Measurements from ENCODE around the gene PARP14. TPM values are rescaled to one million over a fixed set of nuclear protein-coding genes. Genes with fewer than 3 reads are reported as not detected.
"Not testable (repeated sequence)": the region's sequence is repeated elsewhere in the genome, so short reads cannot be mapped to it uniquely, and the experiment has no call there.

PARP14 gene
- total RNA-seq, 2 experiments from 2014 or later: 53.1 to 53.3 TPM

DNA sequence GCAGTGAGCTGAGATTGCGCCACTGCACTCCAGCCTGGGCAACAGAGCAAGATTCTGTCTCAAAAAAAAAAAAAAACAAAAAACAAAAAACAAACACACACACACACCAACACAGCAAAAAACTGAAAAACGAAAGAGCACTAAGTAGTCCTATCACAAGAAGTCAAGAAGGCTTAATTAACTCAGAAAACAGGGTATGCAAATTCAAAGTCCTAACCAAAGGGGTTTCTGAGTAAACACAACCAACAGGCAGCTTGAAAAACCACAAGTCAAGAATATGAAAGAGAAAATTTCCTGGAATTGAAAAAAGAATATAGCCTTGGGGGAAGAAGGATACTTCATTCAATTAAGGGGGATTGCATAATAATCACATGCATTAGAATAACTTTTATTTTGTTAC is 37.7 kb upstream of the PARP14 start:
- ATAC-seq: peak; percentile 86
- no peak for DNase-seq
- peak overlapping the region; percentile 60 for H3K27ac Mint-ChIP-seq
- POLR2A ChIA-PET: no interaction called here
- peaks cover 19% of the 10 kb centered on the region for H3K4me1 Mint-ChIP-seq (ENCODE audit: low read depth)
- CTCF ChIA-PET: interaction anchor here (1.7 kb wide), 1 partner anchor 19 kb away, joined by 4 read pairs; no protein-coding TSS in a partner anchor
- intact Hi-C loops (cut with micrococcal nuclease): no loop called here
- H3K9me3 Mint-ChIP-seq: no peaks in the 10 kb centered on the region
- H3K4me3 Mint-ChIP-seq: no peak overlapping the region
- TF ChIP-seq, protein P1, sequence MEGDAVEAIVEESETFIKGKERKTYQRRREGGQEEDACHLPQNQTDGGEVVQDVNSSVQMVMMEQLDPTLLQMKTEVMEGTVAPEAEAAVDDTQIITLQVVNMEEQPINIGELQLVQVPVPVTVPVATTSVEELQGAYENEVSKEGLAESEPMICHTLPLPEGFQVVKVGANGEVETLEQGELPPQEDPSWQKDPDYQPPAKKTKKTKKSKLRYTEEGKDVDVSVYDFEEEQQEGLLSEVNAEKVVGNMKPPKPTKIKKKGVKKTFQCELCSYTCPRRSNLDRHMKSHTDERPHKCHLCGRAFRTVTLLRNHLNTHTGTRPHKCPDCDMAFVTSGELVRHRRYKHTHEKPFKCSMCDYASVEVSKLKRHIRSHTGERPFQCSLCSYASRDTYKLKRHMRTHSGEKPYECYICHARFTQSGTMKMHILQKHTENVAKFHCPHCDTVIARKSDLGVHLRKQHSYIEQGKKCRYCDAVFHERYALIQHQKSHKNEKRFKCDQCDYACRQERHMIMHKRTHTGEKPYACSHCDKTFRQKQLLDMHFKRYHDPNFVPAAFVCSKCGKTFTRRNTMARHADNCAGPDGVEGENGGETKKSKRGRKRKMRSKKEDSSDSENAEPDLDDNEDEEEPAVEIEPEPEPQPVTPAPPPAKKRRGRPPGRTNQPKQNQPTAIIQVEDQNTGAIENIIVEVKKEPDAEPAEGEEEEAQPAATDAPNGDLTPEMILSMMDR (IDR thresholded peaks at IDR 0.05): no peak
- H3K36me3 Mint-ChIP-seq (ENCODE audit: low read depth): peaks cover 4% of the 10 kb centered on the region
- H3K27me3 Mint-ChIP-seq: peaks cover 12% of the 10 kb centered on the region

DNA sequence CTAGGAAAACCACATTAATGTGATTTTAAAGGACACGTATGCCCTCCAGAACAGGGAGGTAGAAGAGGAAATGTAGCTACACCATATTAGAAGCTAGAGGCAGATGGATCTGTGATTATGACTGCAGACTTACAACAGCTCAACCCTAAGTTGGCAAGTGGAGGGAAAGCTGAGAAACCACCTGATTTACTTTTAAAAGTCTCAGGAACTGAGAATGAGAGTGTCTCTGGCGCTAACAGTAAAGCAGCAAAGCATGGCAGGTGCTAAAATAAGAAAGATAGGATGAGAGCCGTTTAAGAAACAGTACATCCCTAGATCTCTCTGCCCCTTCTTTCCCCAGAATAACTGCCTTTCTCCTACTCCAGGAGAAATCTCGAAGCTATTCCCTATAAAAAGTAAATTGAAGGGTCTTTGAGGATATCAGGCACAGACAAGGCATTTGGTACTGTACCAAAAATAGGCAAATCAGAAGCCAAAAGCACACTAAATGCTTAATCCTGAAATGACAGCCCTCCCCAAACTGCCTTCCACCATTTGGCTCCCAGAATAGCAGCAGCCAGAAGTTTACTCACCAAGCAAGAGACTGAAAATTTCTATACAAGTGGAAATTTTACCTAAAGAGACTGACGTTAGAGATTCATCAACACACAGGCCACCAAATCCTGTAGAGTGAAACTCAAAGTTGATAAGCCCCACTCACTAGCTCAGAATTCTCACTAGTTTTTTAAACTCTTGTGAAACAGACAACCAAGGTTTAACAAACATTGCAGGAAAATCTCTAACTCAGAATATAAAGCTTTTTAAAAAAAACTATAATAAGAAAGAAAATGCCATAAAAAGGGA is 34.3 kb upstream of the PARP14 start:
- Mint-ChIP-seq H3K4me3 (no peak overlapping the region), H3K27me3 (peaks cover 20% of the 10 kb centered on the region), H3K4me1 (ENCODE audit: low read depth) (peaks cover 19% of the 10 kb centered on the region), H3K36me3 (ENCODE audit: low read depth) (no peaks in the 10 kb centered on the region), H3K9me3 (no peaks in the 10 kb centered on the region), H3K27ac (no peak overlapping the region)
- no peak for ATAC-seq
- TF ChIP-seq, protein P1 (IDR thresholded peaks at IDR 0.05): no peak
- DNase-seq: no peak
- ChIA-PET POLR2A (no interaction called here), CTCF (interaction anchor here (1.0 to 1.9 kb wide), 2 partner anchors 15 to 33 kb away, joined by 3 to 5 read pairs; no protein-coding TSS in a partner anchor)
- intact Hi-C loops (cut with micrococcal nuclease): no loop called here

DNA sequence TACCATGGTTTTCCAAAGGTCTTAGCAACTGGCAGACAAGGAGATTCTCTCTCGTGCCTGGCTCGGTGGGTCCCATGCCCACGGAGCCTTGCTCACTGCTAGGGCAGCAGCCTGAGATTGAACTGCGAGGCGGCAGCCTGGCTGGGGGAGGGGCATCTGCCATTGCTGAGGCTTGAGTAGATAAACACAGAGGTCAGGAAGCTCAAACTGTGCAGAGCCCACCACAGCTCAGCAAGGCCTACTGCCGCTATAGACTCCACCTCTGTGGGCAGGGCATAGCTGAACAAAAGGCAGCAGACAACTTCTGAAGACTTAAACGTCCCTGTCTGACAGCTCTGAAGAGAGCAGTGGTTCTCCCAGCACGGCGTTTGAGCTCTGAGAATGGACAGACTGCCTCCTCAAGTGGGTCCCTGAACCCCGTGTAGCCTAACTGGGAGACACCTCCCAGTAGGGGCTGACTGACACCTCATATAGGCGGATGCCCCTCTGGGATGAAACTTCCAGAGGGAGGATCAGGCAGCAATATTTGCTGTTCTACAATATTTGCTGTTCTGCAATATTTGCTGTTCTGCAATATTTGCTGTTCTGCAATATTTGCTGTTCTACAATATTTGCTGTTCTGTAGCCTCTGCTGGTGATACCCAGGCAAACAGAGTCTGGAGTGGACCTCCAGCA is 29.3 kb upstream of the PARP14 start:
- H3K4me3 Mint-ChIP-seq; H3K27ac Mint-ChIP-seq; H3K9me3 Mint-ChIP-seq; DNase-seq; H3K36me3 Mint-ChIP-seq (ENCODE audit: low read depth); ATAC-seq; CTCF ChIA-PET; intact Hi-C loops (cut with micrococcal nuclease); H3K4me1 Mint-ChIP-seq (ENCODE audit: low read depth): not testable (repeated sequence)
- POLR2A ChIA-PET: interaction anchor here (0.9 kb wide), 1 partner anchor 10 kb away, joined by 3 read pairs; no protein-coding TSS in a partner anchor
- H3K27me3 Mint-ChIP-seq: peaks cover 18% of the 10 kb centered on the region

DNA sequence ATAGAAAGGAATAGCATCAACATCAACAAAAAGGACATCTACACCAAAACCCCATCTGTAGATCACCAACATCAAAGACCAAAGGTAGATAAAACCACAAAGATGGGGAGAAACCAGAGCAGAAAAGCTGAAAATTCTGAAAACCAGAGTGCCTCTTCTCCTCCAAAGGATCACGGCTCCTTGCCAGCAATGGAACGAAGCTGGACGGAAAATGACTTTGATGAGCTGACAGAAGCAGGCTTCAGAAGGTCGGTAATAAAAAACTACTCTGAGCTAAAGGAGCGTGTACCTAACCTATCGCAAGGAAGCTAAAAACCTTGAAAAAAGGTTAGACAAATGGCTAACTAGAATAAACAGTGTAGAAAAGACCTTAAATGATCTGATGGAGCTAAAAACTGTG is 28.7 kb upstream of the PARP14 start:
- H3K9me3 Mint-ChIP-seq; intact Hi-C loops (cut with micrococcal nuclease); H3K36me3 Mint-ChIP-seq (ENCODE audit: low read depth); CTCF ChIA-PET; DNase-seq; H3K4me1 Mint-ChIP-seq (ENCODE audit: low read depth); H3K4me3 Mint-ChIP-seq; ATAC-seq; H3K27ac Mint-ChIP-seq: not testable (repeated sequence)
- POLR2A ChIA-PET: interaction anchor here (0.9 kb wide), 1 partner anchor 9 kb away, joined by 3 read pairs; no protein-coding TSS in a partner anchor
- H3K27me3 Mint-ChIP-seq: peaks cover 15% of the 10 kb centered on the region

DNA sequence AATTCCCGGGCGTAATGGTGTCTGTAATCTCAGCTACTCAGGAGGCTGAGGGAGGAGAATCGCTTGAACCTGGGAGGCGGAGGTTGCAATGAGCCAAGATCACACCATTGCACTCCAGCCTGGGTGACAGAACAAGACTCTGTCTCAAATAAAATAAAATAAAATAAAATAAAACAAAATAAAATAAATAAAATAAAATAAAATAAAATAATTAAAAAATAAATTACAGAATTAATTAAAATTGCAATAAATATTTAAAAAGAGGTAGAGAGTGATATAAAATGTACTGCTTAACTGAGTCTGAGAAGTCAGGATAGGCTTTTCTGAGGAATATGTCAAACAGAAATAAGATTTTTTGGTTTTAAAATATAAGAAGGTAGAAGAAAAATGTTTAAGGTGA is 22.3 kb upstream of the PARP14 start:
- not testable (repeated sequence) for H3K9me3 Mint-ChIP-seq, H3K27ac Mint-ChIP-seq

DNA sequence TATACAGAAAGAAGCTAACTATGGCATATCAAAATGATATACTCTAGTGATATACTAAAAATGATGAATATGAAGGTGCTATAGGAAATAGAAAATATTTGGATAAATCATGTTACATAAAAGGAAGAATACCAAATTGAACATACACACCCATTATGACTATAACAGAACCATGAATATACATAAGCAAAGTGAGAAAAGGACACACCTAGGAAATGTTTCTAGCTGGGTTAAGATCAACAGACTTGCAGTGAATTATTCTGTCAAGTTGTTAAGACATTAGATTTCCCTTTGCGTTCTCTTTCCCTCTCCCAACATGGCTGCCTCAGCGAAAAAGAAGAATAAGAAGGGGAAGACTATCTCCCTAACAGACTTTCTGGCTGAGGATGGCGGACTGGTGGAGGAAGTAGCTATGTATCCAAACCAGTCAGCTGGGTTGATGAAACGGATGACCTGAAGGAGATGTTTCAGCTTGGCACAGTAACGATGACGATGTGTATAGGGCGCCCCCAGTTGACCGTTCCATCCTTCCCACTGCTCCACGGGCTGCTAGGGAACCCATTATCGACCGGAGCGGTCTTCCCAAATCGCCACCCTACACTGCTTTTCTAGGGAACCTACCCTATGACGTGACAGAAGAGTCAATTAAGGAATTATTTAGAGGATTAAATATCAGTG is 20.2 kb upstream of the PARP14 start:
- peaks cover 4% of the 10 kb centered on the region for H3K27me3 Mint-ChIP-seq
- intact Hi-C loops (cut with micrococcal nuclease): no loop called here
- no peak overlapping the region for H3K27ac Mint-ChIP-seq
- ChIA-PET CTCF (interaction anchor here (0.6 to 1.8 kb wide), 3 partner anchors 18 to 86 kb away, joined by 3 to 4 read pairs (median 4); no protein-coding TSS in a partner anchor), POLR2A (interaction anchor here (1.0 kb wide), 1 partner anchor 8 kb away, joined by 3 read pairs; no protein-coding TSS in a partner anchor)
- H3K36me3 Mint-ChIP-seq (ENCODE audit: low read depth): no peaks in the 10 kb centered on the region
- peaks cover 8% of the 10 kb centered on the region for H3K4me1 Mint-ChIP-seq (ENCODE audit: low read depth)
- TF ChIP-seq, protein P1 (IDR thresholded peaks at IDR 0.05): no peak
- peaks cover 9% of the 10 kb centered on the region for H3K9me3 Mint-ChIP-seq
- DNase-seq (no peak), ATAC-seq (no peak)
- no peak overlapping the region for H3K4me3 Mint-ChIP-seq

More for the DNA sequence above, 22.3 kb upstream of the PARP14 start:
- intact Hi-C loops (cut with micrococcal nuclease); DNase-seq; H3K4me1 Mint-ChIP-seq (ENCODE audit: low read depth); POLR2A ChIA-PET; H3K4me3 Mint-ChIP-seq; H3K27me3 Mint-ChIP-seq; H3K36me3 Mint-ChIP-seq (ENCODE audit: low read depth); ATAC-seq: not testable (repeated sequence)
- CTCF ChIA-PET: interaction anchor here (1.0 kb wide), 1 partner anchor 30 kb away, joined by 3 read pairs; no protein-coding TSS in a partner anchor
